Gastrocnemius medialis (tissue), 4 donors: ENCODE measurements around the gene AGAP1.

Experiments
- CTCF ChIP-seq, 5 experiments: fragments of 450-650 bp in 3 of 5; fragments of 200-600 bp in 2 of 5; sonication (generic) in 2 of 5; IDR thresholded peaks in 4 of 5; conservative IDR thresholded peaks in 1 of 5; 1 replicate in 4 of 5; 2 replicates in 1 of 5; pipeline ENCODE4 v1.5.1; 2016 to 2019; ENCODE audit warnings: antibody characterized with exemption in 5 of 5, mild to moderate bottlenecking in 3 of 5, moderate library complexity in 3 of 5
- POLR2A ChIP-seq, 2 donors: fragments of 450-650 bp; IDR thresholded peaks; one replicate each; pipeline ENCODE4 v1.6.1; 2017; ENCODE audit warnings: antibody characterized with exemption in 2 of 2, mild to moderate bottlenecking in 2 of 2, moderate library complexity in 2 of 2

DNA sequence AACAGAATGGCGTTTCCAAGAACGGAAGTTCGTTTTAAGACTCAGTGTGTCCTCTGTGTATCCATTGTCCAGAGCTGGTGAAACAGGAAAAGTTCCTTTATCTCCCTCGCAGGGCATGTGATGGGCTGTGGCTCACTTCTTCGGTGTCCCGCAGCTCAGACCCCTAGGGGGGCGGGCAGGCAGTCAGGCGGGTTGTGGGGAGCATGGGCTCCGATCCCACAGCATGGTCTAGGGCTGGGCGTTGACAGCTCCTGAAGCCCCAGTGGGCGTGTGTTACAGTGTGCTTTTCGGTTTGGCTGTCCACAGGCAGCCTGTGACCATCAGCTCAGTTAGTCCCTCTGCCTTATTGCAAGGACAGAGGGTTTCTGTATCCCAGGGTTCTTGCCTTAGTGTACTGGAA, 319.6 kb downstream of the AGAP1 start:
- TF ChIP-seq POLR2A (IDR thresholded peaks at IDR 0.05): no peak
- no peak for TF ChIP-seq CTCF (IDR thresholded peaks at IDR 0.05 in 4 of 5, conservative IDR thresholded peaks at IDR 0.05 in 1 of 5)
